NB4 (cell line): ENCODE measurements around the gene PLPPR5.
"Not testable (repeated sequence)": the region's sequence is repeated elsewhere in the genome, so short reads cannot be mapped to it uniquely, and the experiment has no call there.

Source experiments
- DNase-seq: peaks from one replicate; pipeline ENCODE4 v3.0.0; 2010; ENCODE audit warnings: low read depth
- H3K4me3 ChIP-seq: one replicate; pipeline ENCODE4 v1.5.1; 2011; ENCODE audit warnings: mild to moderate bottlenecking, low read depth, low read length, moderate library complexity
- MYC ChIP-seq: IDR thresholded peaks from 2 replicates; pipeline ENCODE4 v1.6.1; 2011; ENCODE audit warnings: low read depth, low read length
- POLR2A ChIP-seq: IDR thresholded peaks from 2 replicates; pipeline ENCODE4 v1.6.1; 2011; ENCODE audit warnings: mild to moderate bottlenecking; ENCODE audit not compliant: insufficient read length; ENCODE audit errors: extremely low read depth
- TF ChIP-seq, protein P1 (sequence below): IDR thresholded peaks from 2 replicates; pipeline ENCODE4 v1.6.1; 2011; ENCODE audit warnings: low read depth, low read length
- TF ChIP-seq, protein P2 (sequence below): IDR thresholded peaks from one replicate; pipeline ENCODE4 v1.5.1; 2012; ENCODE audit warnings: low read depth, low read length

Gene PLPPR5

GRCh38 chr1:98896711-98897445, 107.8 kb downstream of the PLPPR5 start:
- DNase-seq, result no peak
- TF ChIP-seq, protein P1, sequence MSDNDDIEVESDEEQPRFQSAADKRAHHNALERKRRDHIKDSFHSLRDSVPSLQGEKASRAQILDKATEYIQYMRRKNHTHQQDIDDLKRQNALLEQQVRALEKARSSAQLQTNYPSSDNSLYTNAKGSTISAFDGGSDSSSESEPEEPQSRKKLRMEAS, result no peak
- TF ChIP-seq, protein P2, sequence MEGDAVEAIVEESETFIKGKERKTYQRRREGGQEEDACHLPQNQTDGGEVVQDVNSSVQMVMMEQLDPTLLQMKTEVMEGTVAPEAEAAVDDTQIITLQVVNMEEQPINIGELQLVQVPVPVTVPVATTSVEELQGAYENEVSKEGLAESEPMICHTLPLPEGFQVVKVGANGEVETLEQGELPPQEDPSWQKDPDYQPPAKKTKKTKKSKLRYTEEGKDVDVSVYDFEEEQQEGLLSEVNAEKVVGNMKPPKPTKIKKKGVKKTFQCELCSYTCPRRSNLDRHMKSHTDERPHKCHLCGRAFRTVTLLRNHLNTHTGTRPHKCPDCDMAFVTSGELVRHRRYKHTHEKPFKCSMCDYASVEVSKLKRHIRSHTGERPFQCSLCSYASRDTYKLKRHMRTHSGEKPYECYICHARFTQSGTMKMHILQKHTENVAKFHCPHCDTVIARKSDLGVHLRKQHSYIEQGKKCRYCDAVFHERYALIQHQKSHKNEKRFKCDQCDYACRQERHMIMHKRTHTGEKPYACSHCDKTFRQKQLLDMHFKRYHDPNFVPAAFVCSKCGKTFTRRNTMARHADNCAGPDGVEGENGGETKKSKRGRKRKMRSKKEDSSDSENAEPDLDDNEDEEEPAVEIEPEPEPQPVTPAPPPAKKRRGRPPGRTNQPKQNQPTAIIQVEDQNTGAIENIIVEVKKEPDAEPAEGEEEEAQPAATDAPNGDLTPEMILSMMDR, result no peak
- TF ChIP-seq MYC (no peak), POLR2A (no peak)

DNA sequence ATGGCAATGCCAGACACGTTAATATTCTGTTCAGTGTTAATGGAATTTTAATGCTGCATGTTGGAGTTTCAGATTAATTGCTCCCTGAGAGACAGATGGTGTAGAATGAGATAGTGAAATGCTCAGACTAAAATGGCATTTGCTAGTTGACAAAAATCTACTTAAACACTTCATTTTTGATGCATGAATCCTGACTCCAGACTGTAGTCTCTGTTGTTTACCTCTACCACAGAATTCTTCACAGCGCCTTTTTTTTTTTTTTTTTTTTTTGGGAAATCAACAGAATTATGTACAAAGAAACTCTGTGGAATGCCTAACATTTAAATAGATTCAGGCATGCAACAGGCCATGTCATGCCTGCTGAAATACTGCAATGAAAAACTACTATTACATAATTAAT, 111.3 kb downstream of the PLPPR5 start:
- no peak overlapping the region for H3K4me3 ChIP-seq
- DNase-seq, result no peak
- TF ChIP-seq MYC, result no peak
- TF ChIP-seq, protein P1, result no peak
- no peak for TF ChIP-seq POLR2A

More at GRCh38 chr1:98896711-98897445, 107.8 kb downstream of the PLPPR5 start:
- H3K4me3 ChIP-seq, result no peak overlapping the region

DNA sequence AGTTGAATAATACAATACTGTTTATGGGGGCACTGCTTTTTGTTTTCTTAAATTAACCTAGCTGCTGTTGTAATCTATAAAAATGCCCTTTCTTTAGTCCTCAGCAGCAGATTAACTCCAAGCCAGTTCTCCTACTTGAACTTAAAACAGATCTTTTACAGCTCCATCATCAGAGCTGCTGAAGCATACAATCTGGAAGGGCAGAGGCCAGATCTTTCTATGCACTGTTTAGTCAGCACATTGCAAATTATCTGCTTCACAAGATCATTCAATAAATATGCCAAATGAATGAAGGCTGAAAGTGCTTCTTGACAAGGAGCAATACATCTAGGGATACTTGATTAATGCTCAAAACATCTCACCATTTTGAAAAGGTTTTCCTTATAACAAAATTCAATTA, 115.8 kb downstream of the PLPPR5 start:
- TF ChIP-seq MYC, result no peak
- H3K4me3 ChIP-seq, result no peak overlapping the region
- DNase-seq, result no peak

- TF ChIP-seq, protein P1, result no peak
- TF ChIP-seq POLR2A, result no peak
- TF ChIP-seq, protein P2, result no peak
- TF ChIP-seq MYC, result no peak
These were observed 117.2 kb downstream of the PLPPR5 start for GRCh38 chr1:98887507-98887906.

DNA sequence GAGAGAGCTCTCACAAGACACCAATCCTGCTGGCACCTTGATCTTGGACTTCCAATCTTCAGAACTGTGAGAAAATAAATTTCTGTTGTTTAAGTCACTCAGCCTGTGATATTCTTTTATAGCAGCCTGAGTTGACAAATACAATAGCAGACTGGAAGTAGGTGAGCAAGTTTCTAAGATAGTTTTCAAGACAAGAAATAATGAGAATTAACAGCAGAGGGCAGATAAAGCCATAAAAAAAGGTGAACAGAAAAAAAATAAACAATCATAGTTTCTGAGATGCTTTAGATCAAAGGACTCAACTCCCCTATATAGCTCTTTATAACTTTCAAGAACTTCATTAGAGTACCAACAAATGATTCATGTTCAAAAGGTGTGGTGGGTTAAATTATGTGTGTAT, 119.8 kb downstream of the PLPPR5 start:
- no peak overlapping the region for H3K4me3 ChIP-seq
- DNase-seq, result no peak
- TF ChIP-seq MYC (no peak), POLR2A (no peak)
- TF ChIP-seq, protein P1, result no peak
- TF ChIP-seq, protein P2, result no peak

More at GRCh38 chr1:98887507-98887906, 117.2 kb downstream of the PLPPR5 start:
- H3K4me3 ChIP-seq, result no peak overlapping the region
- no peak for DNase-seq

- no peak overlapping the region for H3K4me3 ChIP-seq
- DNase-seq, result peak; percentile 92
- TF ChIP-seq MYC (no peak), POLR2A (no peak)
- TF ChIP-seq, protein P2, result no peak
- TF ChIP-seq, protein P1, result no peak
These were observed 122.8 kb downstream of the PLPPR5 start for GRCh38 chr1:98881901-98882300.

DNA sequence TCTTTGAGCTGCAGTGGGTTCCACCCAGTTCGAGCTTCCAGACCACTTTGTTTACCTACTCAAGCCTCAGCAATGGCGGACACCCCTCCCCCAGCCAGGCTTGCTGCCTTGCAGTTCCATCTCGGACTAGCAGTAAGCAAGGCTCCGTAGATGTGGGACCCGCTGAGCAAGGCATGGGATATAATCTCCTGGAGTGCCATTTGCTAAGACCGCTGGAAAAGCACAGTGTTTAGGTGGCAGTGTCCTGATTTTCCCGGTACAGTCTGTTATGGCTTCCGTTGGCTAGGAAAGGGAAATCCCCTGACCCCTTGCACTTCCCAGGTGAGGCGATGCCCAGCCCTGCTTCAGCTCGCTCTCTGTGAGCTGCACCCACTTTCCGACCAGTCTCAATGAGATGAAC, 123.4 kb downstream of the PLPPR5 start:
- H3K4me3 ChIP-seq, DNase-seq: not testable (repeated sequence)
